Measurements from ENCODE around the gene CLK3.

CLK3 gene

DNA sequence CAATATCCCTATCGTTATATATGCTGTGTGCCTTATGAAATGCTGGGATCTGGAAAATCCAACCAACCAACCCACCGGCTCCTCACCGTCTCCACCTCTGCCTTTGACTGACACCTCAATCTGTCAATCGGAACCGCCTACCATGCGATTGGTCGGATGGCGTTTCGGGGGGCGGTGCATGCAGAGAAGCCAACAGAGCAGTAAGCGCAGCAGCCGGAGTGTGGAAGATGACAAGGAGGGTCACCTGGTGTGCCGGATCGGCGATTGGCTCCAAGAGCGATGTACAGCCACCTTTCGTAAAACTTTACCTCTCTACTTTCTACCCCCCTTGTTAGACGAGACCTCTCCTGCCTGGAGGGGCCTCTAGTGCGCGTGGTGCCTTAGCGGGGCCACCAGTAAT is 6.3 kb downstream of the CLK3 start:
- Histone ChIP-seq H3K9ac (ENCODE audit: low read length) (no peak overlapping the region), H2AFZ (ENCODE audit: insufficient read depth, low read length, poor library complexity) (no peak overlapping the region), H3K4me1 (ENCODE audit: control insufficient read depth in 1 of 2, insufficient read depth in 2 of 2, low read length in 2 of 2) (peaks cover 0 to 3% of the 10 kb centered on the region in 2 experiments), H3K4ac (ENCODE audit: low read depth, low read length) (no peak overlapping the region), H2AK5ac (ENCODE audit: low read length) (no peak overlapping the region), H3K79me1 (ENCODE audit: low read length) (no peaks in the 10 kb centered on the region), H3K36me3 (ENCODE audit: control insufficient read depth in 1 of 2, insufficient read depth in 2 of 2, low read length in 2 of 2) (peaks cover 84 to 89% of the 10 kb centered on the region in 2 experiments), H3K27ac (ENCODE audit: low read depth, low read length) (no peak overlapping the region), H3K9me3 (ENCODE audit: insufficient read depth, low read depth, low read length) (no peaks in the 10 kb centered on the region), H3K4me3 (ENCODE audit: low read depth, low read length) (no peak overlapping the region), H2BK5ac (ENCODE audit: low read depth, low read length, poor library complexity) (no peak overlapping the region), H3K18ac (ENCODE audit: low read length) (no peak overlapping the region), H4K91ac (ENCODE audit: low read depth, low read length) (no peak overlapping the region), H3K23ac (ENCODE audit: low read length) (no peak overlapping the region), H2BK12ac (ENCODE audit: low read length) (no peak overlapping the region), H4K8ac (ENCODE audit: low read depth, low read length) (no peak overlapping the region), H3K27me3 (ENCODE audit: insufficient read depth, low read length) (no peaks in the 10 kb centered on the region), H3K14ac (ENCODE audit: low read length) (no peak overlapping the region), H3K4me2 (ENCODE audit: low read length) (no peak overlapping the region), H4K12ac (ENCODE audit: low read depth, low read length) (no peak overlapping the region), H2BK120ac (ENCODE audit: insufficient read depth, low read length, poor library complexity) (no peak overlapping the region), H3K79me2 (ENCODE audit: control insufficient read depth, insufficient read depth, low read length, poor library complexity) (peaks cover 10% of the 10 kb centered on the region)
- DNase-seq: no peak
- WGBS (ENCODE audit: extremely low coverage, insufficient coverage, insufficient read length): no CpG with 5 or more reads among the region's 21 CpGs

DNA sequence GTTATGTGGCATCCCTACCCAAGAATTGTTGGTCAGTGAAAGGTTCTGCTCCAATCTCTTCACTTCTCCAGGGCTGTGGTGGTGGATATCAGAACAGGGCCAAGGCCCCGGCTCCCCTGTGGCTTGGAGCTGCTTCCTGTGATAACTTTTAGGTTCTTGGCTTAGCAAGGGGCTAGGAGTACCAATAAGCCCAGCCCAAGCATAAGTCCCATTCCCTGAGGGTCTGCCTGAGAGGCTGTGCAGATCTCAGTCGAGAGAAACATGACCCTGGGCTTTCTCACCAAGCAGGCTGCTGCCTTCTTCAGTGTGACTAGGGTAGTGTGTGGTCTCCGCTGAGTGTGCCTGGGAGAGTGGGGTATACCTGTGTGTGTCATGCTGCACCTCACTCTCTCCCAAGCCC is 7.1 kb downstream of the CLK3 start:
- H2AK5ac ChIP-seq (ENCODE audit: low read length): no peak overlapping the region
- no peak overlapping the region for H3K9ac ChIP-seq (ENCODE audit: low read length)
- no peaks in the 10 kb centered on the region for H3K79me1 ChIP-seq (ENCODE audit: low read length)
- no peak overlapping the region for H3K4ac ChIP-seq (ENCODE audit: low read depth, low read length)
- H3K4me1 ChIP-seq (ENCODE audit: control insufficient read depth in 1 of 2, insufficient read depth in 2 of 2, low read length in 2 of 2): no peaks in the 10 kb centered on the region
- H2AFZ ChIP-seq (ENCODE audit: insufficient read depth, low read length, poor library complexity): no peak overlapping the region
- no peak overlapping the region for H3K14ac ChIP-seq (ENCODE audit: low read length)
- no peak overlapping the region for H4K12ac ChIP-seq (ENCODE audit: low read depth, low read length)
- H2BK12ac ChIP-seq (ENCODE audit: low read length): no peak overlapping the region
- no CpG with 5 or more reads among the region's 3 CpGs for WGBS (ENCODE audit: extremely low coverage, insufficient coverage, insufficient read length)
- no peak overlapping the region for H3K23ac ChIP-seq (ENCODE audit: low read length)
- no peak overlapping the region for H4K91ac ChIP-seq (ENCODE audit: low read depth, low read length)
- no peak overlapping the region for H3K4me2 ChIP-seq (ENCODE audit: low read length)
- H2BK120ac ChIP-seq (ENCODE audit: insufficient read depth, low read length, poor library complexity): no peak overlapping the region
- peaks cover 8% of the 10 kb centered on the region for H3K79me2 ChIP-seq (ENCODE audit: control insufficient read depth, insufficient read depth, low read length, poor library complexity)
- H3K18ac ChIP-seq (ENCODE audit: low read length): no peak overlapping the region
- H3K9me3 ChIP-seq (ENCODE audit: insufficient read depth, low read depth, low read length): no peaks in the 10 kb centered on the region
- H2BK5ac ChIP-seq (ENCODE audit: low read depth, low read length, poor library complexity): no peak overlapping the region
- no peaks in the 10 kb centered on the region for H3K27me3 ChIP-seq (ENCODE audit: insufficient read depth, low read length)
- H4K8ac ChIP-seq (ENCODE audit: low read depth, low read length): no peak overlapping the region
- no peak overlapping the region for H3K4me3 ChIP-seq (ENCODE audit: low read depth, low read length)
- H3K36me3 ChIP-seq (ENCODE audit: control insufficient read depth in 1 of 2, insufficient read depth in 2 of 2, low read length in 2 of 2): peaks cover 92 to 97% of the 10 kb centered on the region in 2 experiments
- no peak for DNase-seq
- no peak overlapping the region for H3K27ac ChIP-seq (ENCODE audit: low read depth, low read length)

DNA sequence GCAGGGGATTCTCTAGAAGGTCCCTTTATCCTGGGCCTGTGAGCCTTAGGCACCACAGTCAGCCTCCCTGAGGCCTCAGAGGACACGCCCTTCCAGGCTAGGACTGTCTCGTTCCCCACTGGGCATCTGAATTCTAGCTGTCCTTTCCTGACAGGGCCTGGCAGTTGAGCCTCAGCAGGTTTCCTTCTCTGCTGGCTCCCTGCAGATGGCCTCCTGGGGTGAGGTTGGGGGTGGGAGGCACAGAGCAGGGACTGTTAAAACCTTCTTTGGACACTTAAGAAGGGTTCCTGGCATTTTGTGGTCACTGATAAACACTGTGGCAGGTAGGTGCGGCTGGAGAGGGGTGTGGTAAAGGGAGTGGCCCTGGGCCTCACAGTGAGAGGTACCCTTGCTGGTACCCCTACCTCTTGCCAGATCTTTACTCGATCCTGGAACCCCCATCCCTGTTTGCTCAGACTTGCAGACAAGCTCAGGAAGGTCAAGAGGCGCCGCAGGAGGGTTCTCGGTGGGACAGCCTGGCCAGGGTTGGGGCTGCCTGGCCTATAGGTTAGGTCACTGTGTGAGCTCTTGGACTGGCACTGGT is 8.5 kb downstream of the CLK3 start:
- Histone ChIP-seq H2AK5ac (ENCODE audit: low read length) (no peak overlapping the region), H3K4ac (ENCODE audit: low read depth, low read length) (no peak overlapping the region), H2BK12ac (ENCODE audit: low read length) (no peak overlapping the region), H4K8ac (ENCODE audit: low read depth, low read length) (no peak overlapping the region), H2AFZ (ENCODE audit: insufficient read depth, low read length, poor library complexity) (no peak overlapping the region), H3K9me3 (ENCODE audit: insufficient read depth, low read depth, low read length) (no peaks in the 10 kb centered on the region), H3K18ac (ENCODE audit: low read length) (no peak overlapping the region), H3K27ac (ENCODE audit: low read depth, low read length) (no peak overlapping the region), H2BK5ac (ENCODE audit: low read depth, low read length, poor library complexity) (no peak overlapping the region), H3K4me2 (ENCODE audit: low read length) (no peak overlapping the region), H3K4me3 (ENCODE audit: low read depth, low read length) (no peak overlapping the region), H4K91ac (ENCODE audit: low read depth, low read length) (no peak overlapping the region), H3K4me1 (ENCODE audit: control insufficient read depth in 1 of 2, insufficient read depth in 2 of 2, low read length in 2 of 2) (no peaks in the 10 kb centered on the region), H3K79me2 (ENCODE audit: control insufficient read depth, insufficient read depth, low read length, poor library complexity) (no peaks in the 10 kb centered on the region), H3K36me3 (ENCODE audit: control insufficient read depth in 1 of 2, insufficient read depth in 2 of 2, low read length in 2 of 2) (peaks cover 99 to 100% of the 10 kb centered on the region in 2 experiments), H3K79me1 (ENCODE audit: low read length) (no peaks in the 10 kb centered on the region), H3K9ac (ENCODE audit: low read length) (no peak overlapping the region), H3K27me3 (ENCODE audit: insufficient read depth, low read length) (no peaks in the 10 kb centered on the region), H3K14ac (ENCODE audit: low read length) (no peak overlapping the region), H2BK120ac (ENCODE audit: insufficient read depth, low read length, poor library complexity) (no peak overlapping the region), H4K12ac (ENCODE audit: low read depth, low read length) (no peak overlapping the region), H3K23ac (ENCODE audit: low read length) (no peak overlapping the region)
- no peak for DNase-seq
- WGBS (ENCODE audit: extremely low coverage, insufficient coverage, insufficient read length): no CpG with 5 or more reads among the region's 7 CpGs

DNA sequence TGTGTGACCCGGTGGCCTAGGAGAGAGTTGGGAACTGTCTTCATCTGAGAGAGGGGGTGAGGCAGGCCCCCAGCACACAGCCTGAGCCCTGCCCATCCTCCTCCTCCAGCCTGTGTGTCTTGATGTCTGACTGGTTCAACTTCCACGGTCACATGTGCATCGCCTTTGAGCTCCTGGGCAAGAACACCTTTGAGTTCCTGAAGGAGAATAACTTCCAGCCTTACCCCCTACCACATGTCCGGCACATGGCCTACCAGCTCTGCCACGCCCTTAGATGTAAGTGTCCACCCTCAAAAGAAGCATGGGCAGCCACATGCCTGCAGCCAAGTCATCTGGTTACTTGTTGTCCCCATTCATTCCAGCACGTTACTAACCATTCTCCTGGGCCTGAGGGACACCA is 10.1 kb downstream of the CLK3 start:
- no peak overlapping the region for H3K18ac ChIP-seq (ENCODE audit: low read length)
- H3K79me1 ChIP-seq (ENCODE audit: low read length): no peaks in the 10 kb centered on the region
- H2BK5ac ChIP-seq (ENCODE audit: low read depth, low read length, poor library complexity): no peak overlapping the region
- H2BK12ac ChIP-seq (ENCODE audit: low read length): no peak overlapping the region
- H3K36me3 ChIP-seq (ENCODE audit: control insufficient read depth in 1 of 2, insufficient read depth in 2 of 2, low read length in 2 of 2): peaks cover 99% of the 10 kb centered on the region in 2 experiments
- no peaks in the 10 kb centered on the region for H3K4me1 ChIP-seq (ENCODE audit: control insufficient read depth in 1 of 2, insufficient read depth in 2 of 2, low read length in 2 of 2)
- H4K91ac ChIP-seq (ENCODE audit: low read depth, low read length): no peak overlapping the region
- H3K4ac ChIP-seq (ENCODE audit: low read depth, low read length): no peak overlapping the region
- no peak overlapping the region for H2AFZ ChIP-seq (ENCODE audit: insufficient read depth, low read length, poor library complexity)
- no peak overlapping the region for H3K14ac ChIP-seq (ENCODE audit: low read length)
- H4K8ac ChIP-seq (ENCODE audit: low read depth, low read length): no peak overlapping the region
- no peak overlapping the region for H3K27ac ChIP-seq (ENCODE audit: low read depth, low read length)
- H3K27me3 ChIP-seq (ENCODE audit: insufficient read depth, low read length): no peaks in the 10 kb centered on the region
- no CpG with 5 or more reads among the region's 6 CpGs for WGBS (ENCODE audit: extremely low coverage, insufficient coverage, insufficient read length)
- H3K9ac ChIP-seq (ENCODE audit: low read length): no peak overlapping the region
- no peaks in the 10 kb centered on the region for H3K79me2 ChIP-seq (ENCODE audit: control insufficient read depth, insufficient read depth, low read length, poor library complexity)
- no peak overlapping the region for H3K4me3 ChIP-seq (ENCODE audit: low read depth, low read length)
- H2AK5ac ChIP-seq (ENCODE audit: low read length): no peak overlapping the region
- no peak overlapping the region for H2BK120ac ChIP-seq (ENCODE audit: insufficient read depth, low read length, poor library complexity)
- no peak for DNase-seq
- no peak overlapping the region for H4K12ac ChIP-seq (ENCODE audit: low read depth, low read length)
- H3K23ac ChIP-seq (ENCODE audit: low read length): no peak overlapping the region
- H3K4me2 ChIP-seq (ENCODE audit: low read length): no peak overlapping the region
- no peaks in the 10 kb centered on the region for H3K9me3 ChIP-seq (ENCODE audit: insufficient read depth, low read depth, low read length)
